Endometrium (tissue), 2 donors: ENCODE measurements around the gene IL17REL.

Source experiments
- FAIRE-seq: peaks from 2 replicates; lab custom pipeline; 2012; peaks lifted over from hg19 to GRCh38; lab: Jason Lieb, UNC
- donor health status: control.
- donor health status: control.

IL17REL gene

GRCh38 chr22:50022171-50022819 lies 9.7 kb upstream of the IL17REL start:
- no peak for FAIRE-seq

DNA sequence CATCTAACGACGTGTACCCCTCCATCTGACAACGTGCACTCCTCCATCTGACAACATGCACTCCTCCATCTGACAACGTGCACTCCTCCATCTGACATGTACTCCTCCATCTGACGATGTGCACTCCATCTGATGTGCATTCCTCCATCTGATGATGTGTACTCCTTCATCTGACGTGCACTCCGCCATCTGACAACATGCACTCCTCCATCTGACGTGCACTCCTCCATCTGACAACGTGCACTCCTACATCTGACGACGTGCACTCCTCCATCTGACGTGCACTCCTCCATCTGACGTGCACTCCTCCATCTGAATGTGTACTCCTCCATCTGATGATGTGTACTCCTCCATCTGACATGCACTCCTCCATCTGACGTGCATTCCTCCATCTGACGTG lies 8.0 kb upstream of the IL17REL start:
- no peak for FAIRE-seq

GRCh38 chr22:50019316-50019715 lies 6.8 kb upstream of the IL17REL start:
- no peak for FAIRE-seq

DNA sequence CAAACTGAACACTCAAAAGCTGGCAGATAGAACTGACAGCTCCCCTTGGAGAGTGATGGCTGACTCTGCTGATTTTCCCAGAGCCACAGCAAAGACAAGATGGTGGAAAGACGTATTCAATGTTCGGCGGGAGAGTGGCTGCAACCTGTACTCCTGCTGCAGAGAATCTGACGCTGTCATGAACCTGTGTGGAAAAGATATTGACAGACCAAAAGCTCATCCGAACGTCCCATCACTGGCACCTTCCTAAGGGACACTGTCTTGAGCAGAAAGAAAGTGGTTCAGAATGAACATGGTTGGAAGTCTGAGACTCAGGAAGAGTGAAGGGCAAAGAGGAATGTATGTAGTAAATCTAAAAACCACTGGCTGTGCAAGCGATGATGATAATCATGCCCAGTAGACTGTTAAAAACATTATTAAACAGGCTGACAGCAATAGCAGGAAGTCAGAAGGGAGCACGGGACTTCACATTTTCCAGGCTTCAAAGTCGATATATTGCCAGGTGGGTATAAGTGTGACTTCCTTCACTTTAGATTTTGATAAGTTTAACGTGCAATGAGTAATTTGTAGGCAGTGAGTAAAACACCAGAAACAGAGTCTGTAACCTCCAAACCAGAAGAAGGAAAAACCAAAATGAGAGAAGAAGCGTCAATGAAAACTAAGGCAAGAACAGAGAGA lies 6.2 kb upstream of the IL17REL start:
- no peak for FAIRE-seq

DNA sequence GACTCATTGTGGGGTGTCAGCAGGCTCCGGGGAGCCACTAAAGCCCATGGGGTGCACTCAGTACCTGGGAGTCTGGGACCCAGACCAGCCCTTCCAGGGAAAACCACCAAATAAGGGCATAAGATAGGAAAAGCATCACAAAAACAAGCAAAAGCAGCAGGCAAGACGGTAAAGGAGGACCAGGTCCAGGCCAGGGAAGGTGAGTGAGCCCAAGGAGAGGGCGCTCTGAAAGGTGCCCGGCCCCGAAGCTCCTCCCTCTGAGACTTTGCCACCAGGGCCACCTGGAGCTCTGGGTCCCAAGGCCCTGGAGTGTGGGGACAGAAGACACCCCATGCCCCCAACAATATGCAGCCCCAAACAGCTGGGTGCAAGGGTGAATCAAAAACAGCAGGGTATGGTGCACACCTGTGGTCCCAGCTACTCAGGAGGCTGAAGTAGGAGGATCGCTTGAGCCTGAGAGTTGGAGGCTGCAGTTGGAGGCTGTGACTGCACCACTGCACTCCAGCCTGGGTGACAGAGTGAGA lies 5.2 kb upstream of the IL17REL start:
- no peak for FAIRE-seq

DNA sequence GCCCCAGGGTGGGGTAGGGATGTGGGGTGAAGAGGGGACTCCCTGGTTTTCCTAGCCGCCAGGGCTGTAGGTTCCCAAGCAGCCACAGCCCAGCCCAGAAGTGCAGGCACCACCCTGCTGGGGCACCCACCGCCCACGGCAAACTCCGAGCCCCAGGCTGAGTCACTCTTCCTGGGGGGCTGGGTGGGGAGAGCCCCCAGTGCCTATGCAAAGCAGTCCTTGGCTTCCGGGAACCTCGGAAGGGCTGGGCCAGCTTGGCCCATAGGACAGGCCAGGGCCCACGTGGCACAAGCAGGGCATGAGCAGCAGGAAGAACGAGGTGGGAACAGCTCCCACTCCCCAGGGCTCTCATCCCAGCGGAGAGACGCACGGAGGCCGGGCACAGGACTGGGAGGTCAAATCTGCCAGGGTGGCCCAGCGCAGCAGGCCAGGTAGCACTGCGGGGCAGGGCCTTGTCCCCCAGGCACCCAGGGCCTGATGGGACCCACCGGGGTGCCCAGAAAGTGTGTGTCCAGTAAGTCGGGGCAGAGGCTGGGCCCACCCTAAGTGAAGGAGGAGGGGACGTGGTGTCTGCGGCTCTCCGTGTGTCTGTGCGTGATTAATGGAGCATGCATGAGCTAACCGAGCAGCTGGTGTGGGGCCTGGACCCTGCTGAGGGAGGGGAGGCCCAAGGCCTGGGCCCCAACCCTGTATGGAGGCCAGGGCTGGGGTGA lies 4.6 kb upstream of the IL17REL start:
- no peak for FAIRE-seq

GRCh38 chr22:50016308-50016987 lies 3.9 kb upstream of the IL17REL start:
- FAIRE-seq, result no peak

DNA sequence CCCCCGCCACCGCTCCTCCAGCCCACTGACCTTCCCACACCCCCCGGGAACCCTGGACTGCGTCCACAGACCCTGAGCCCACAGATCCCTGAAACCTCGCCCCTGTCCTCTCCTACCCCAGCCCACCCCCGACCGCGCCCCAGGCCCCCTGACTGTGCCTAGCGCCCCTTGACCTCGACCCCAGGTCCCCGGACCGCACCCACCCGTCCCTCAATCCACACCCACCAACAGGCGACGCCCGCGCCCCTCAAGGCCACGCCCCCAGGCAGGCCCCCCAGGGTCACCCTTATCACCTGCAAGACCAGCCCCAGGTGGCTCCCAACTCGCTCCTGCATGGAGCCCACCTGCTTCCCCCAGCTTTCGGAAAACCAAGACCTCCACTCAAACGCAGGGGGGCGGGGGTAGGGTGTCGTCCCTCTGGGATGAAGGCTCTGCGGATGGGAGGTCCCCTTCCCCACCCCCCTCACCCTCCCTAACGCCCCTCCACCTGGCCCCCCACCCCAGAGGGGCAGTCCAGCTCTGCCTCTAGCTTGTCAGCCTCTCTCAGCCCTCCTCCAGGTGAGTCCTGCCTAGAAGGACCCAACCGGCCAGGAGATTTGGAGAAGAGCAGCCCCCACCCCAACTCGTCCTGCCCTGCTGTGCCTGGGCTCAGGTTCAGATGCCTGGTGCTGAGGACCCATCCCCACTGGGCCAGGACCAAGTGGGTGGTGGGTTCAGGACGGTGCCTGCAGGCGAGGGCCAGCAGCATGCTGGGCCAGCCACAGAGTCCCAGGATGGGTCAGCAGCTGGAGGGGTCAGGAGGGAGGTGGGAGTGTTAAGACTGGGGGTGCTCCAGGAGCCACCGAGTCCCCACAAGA lies 3.1 kb upstream of the IL17REL start:
- FAIRE-seq, result no peak

DNA sequence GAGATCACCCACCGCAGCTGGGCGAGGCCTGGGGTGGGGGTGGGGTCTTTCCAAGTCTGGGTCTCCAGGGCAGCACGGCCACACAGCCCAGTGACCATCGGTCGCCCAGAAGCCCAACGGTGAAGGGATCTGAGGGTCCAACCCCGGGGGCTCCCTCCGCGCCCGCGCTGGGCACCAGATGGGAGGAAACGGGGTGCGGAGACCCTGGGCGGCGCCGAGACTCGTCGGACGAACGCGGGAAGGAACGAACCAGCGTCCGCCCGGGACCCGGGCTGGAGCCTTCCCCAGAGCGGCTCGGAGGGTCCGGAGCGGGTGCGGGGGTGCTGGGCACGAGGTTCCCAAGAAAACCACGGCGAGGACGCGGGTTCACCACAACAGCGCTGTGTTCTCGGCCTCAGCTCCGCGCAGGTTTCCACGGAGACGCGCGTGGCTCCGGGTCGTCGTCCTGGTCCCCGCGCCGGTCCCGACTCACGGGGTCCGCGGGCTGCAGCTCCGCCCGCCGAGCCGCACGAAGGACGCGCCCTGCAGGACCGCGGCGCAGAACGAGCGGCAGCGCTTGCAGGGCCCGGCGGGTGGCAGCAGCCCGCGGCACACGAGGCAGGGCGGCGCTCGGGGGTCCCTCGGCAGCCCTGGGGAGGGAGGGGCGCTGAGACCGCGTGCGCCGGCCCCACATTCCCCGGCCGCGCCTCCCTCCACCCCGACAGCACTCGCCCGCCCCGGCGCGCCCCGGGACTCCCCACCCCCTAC lies 2.3 kb upstream of the IL17REL start:
- no peak for FAIRE-seq

DNA sequence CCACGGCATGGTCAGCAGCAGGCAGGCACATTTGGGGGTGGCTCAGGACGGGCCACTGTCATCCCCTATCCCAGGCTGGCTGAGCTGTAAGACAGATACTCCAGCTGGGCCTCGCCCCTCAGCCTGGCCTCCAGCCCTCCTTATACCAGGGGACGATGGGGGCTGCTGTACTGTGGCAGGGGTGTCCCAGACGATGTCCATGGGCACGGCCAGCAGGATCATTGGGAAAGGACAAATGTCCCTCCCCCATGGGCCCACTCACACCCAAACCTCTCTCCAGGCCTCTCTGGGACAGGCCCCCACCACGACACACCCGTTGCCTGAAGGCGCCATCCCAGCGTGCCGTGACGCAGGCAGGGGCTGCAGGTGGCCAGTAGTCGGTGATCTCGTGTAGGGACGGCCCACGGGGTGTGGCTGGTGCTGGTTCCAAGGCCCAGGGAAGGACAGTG lies 1.5 kb upstream of the IL17REL start:
- FAIRE-seq, result no peak

DNA sequence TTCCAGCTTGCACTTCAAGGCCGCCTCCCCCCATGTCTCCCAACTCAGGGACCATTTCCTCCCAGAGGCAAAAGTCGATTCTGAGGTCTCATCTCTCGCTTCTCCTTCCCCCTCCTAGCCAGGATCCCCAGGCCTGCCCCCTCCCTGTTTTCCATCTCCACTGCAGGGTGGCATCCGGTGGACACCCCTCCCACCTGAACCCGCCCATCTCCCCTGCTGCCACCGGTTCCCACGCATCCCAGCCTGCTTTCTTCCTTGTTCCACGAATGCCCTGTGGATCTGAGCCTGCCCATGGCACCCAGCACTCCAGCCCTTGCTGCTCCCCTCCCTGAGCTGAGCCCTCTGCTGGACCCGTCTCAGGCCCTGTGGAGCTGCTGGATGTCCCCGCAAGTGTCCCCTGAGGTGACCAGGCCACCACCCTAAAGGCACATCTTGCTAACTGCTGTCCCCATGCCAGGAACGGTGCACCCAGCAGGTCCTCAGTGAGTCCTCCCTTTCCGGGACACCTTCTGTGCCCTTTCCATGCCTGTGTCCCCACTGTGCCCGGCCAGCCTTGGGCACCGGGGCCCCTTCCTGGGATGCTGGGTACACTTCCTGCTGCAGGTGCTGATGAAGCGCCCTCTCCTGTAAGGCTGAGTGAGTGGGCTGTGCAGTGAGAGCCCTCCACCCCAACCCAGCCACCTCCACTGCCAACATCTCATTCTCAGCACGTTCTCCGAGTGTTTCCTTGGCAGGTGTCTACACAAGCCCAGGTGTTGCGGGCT lies 936 bp downstream of the IL17REL start:
- FAIRE-seq, result no peak

DNA sequence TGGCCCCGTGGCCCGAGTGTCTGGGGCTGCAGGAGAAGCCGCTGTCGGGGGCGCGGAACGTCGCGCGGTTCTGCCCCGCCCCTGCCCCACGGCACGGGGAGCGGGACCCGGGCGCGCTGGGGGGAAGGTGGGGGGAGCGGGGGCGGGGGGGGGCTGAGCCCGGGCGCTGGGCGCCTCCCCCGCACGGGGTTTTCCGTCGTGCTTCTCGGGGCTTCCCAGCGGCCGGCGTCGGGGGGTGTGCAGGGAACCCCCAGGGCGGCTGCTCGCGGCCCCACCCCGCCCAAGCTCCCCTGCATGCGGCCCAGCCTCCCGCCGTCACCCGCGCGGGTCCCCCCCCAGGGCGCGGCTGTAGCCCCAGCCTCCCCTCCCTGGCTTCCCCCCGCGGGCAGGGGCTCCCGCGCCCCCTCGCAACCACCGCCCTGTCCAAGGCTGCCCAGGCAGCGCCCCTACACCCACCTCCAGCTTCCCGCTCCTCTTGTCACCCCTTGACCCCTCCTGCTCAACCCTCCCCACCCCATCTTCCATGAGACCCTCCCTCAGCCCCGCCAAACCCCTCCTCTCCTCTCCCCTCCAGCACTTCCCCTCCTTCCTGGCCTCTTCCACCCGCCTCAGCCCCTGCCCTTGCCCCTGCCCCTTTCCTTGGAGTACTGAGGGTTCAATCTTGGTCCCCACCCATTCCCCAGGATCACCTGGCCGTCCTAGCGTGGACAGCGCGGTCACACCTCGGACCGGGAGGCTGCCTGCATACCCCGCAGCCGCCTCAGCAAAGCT lies 1.7 kb downstream of the IL17REL start:
- no peak for FAIRE-seq

DNA sequence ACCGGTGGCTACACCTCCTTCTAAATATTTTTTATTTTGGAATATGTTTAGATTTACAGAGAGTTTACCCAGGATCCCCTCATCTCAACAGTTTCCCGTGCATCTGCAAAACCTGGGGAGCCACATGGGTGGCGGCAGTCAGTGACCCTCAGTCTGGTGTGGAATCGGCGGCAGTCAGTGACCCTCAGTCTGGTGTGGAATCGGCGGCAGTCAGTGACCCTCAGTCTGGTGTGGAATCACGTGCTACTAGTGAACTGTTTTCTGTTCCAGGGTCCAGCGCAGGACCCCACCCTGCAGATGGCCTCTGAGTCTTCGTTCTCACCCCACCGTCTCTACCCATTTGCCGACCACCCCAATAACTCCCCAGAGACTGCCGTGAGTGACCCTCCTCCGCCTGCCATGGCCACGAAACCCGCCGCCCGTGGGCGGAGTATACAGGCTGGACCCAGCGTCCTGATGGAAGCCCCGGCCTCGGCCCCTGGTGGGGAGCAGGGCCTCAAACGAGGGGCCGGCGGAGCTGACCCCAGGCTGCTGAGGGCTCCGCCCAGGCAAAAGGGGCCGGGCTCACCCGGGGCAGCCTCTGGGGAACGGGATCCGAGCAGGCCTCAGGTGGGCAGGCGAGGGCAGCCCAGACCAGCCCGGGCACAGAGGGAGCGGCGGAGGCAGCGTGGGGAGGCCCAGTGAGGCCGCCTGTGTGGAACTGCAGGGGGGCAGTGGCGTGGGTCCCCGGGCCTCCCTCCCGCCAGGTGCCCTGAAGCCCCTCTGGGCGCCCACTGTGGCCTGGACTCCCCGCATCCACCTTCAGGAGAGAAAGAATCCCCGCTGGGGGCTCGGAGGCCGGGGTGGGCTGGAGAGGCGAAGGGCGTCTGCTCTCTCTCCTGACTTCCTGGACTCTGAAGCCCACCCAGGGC lies 2.5 kb downstream of the IL17REL start:
- FAIRE-seq, result no peak

DNA sequence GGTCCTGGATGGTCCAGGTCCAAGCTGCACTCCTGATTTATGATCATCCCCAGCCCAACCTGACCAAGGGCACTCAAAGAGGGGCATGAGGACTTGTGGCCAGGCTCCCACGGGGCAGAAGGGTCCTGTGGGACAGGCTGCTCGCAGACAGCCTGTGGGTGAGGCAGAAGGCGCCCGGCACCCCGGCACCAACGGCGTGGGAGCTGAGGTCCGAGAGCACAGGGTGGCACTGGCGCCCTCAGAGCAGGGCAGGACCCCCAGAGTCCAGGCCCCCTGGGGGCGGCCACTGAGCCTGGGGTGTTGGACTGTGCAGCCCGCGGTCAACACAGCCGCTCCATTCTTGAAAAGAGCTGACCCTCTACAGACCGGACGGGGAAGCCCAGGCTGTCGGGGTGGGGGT lies 3.3 kb downstream of the IL17REL start:
- FAIRE-seq, result no peak

- FAIRE-seq, result no peak
Measured at GRCh38 chr22:50008151-50009040, 4.2 kb downstream of the IL17REL start.

- no peak for FAIRE-seq
Measured at GRCh38 chr22:50007057-50007511, 5.5 kb downstream of the IL17REL start.

DNA sequence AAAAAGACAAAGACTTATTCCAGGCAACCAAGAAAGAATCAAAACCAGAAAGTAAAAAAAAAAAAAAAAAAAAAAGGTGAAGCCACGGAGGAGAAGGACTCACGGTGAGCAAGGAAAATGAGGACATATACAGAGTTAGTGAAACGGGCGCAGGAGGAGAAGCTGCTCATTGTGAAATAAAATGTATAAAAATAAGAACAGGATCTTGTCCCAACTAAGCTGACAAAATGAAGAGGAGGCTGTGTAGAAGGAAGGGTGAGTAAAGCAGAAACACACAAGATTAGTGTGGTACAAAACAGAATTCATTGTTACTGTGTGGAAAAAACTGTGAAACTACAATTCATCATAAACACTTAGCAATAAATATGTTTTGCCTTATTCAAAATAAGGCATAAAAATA lies 7.6 kb downstream of the IL17REL start:
- FAIRE-seq, result no peak
